Upper lobe of left lung (tissue), 4 donors: ENCODE data around the gene NME3.

ENCODE experiments used
- POLR2A ChIP-seq, 4 donors: fragments of 450-650 bp; IDR thresholded peaks; one replicate each; pipeline ENCODE4 v1.5.1; 2016 to 2017; ENCODE audit warnings: antibody characterized with exemption in 4 of 4, mild to moderate bottlenecking in 2 of 4
- POLR2AphosphoS5 ChIP-seq, 2 donors: sonication (generic); formaldehyde crosslinking; IDR thresholded peaks; one replicate each; pipeline ENCODE4 v1.5.1; 2017; ENCODE audit warnings: antibody characterized with exemption in 2 of 2
- TF ChIP-seq, protein P1 (sequence below), 6 experiments: fragments of 450-650 bp in 4 of 6; fragments of 200-600 bp in 2 of 6; sonication (generic) in 2 of 6; IDR thresholded peaks; one replicate each; pipeline ENCODE4 v1.5.1; 2016 to 2019; ENCODE audit warnings: antibody characterized with exemption in 6 of 6

- TF ChIP-seq, protein P1, sequence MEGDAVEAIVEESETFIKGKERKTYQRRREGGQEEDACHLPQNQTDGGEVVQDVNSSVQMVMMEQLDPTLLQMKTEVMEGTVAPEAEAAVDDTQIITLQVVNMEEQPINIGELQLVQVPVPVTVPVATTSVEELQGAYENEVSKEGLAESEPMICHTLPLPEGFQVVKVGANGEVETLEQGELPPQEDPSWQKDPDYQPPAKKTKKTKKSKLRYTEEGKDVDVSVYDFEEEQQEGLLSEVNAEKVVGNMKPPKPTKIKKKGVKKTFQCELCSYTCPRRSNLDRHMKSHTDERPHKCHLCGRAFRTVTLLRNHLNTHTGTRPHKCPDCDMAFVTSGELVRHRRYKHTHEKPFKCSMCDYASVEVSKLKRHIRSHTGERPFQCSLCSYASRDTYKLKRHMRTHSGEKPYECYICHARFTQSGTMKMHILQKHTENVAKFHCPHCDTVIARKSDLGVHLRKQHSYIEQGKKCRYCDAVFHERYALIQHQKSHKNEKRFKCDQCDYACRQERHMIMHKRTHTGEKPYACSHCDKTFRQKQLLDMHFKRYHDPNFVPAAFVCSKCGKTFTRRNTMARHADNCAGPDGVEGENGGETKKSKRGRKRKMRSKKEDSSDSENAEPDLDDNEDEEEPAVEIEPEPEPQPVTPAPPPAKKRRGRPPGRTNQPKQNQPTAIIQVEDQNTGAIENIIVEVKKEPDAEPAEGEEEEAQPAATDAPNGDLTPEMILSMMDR (IDR thresholded peaks at IDR 0.05) = no peak
- TF ChIP-seq POLR2AphosphoS5 (IDR thresholded peaks at IDR 0.05) = no peak
- TF ChIP-seq POLR2A (IDR thresholded peaks at IDR 0.05) = no peak
These were observed 16.2 kb upstream of the NME3 start for GRCh38 chr16:1787322-1788094.
